WTC11 (cell line): ENCODE measurements around the gene CRYZL1. TPM values are rescaled to one million over a fixed set of nuclear protein-coding genes. Genes with fewer than 3 reads are reported as not detected.

Experiments used
- ATAC-seq: fragments of 200-7000 bp; cut with Tn5 transposase; 2 replicates; pipeline ENCODE4 v1.10.0; 2021; ENCODE audit warnings: mild to moderate bottlenecking, moderate library complexity
- CTCF ChIA-PET: fragments of 300-600 bp; sonication (Branson Sonifier 250); formaldehyde crosslinking; loops from one replicate; lab custom pipeline; 2021; ENCODE audit warnings: antibody characterized with exemption; lab: Charles Lee
- POLR2A ChIA-PET: fragments of 350-600 bp; sonication (Branson Sonifier 250); formaldehyde crosslinking; loops from one replicate; lab custom pipeline; 2021; ENCODE audit warnings: antibody characterized with exemption; lab: Charles Lee
- DNase-seq: peaks from one replicate; pipeline ENCODE4 v3.0.0; 2021; ENCODE audit warnings: low spot score
- H3K27ac Mint-ChIP-seq: 2 replicates; pipeline ENCODE4 v1.8.0; 2021; ENCODE audit warnings: mixed read lengths
- H3K27me3 Mint-ChIP-seq: 2 replicates; pipeline ENCODE4 v1.8.0; 2021; ENCODE audit warnings: low read depth, mild to moderate bottlenecking, moderate library complexity, mixed read lengths
- H3K36me3 Mint-ChIP-seq: 2 replicates; pipeline ENCODE4 v1.8.0; 2021; ENCODE audit warnings: mixed read lengths
- H3K4me1 Mint-ChIP-seq: 2 replicates; pipeline ENCODE4 v1.8.0; 2022; ENCODE audit warnings: mixed read lengths
- H3K4me3 Mint-ChIP-seq: 2 replicates; pipeline ENCODE4 v1.8.0; 2021; ENCODE audit warnings: mild to moderate bottlenecking, moderate library complexity, mixed read lengths
- H3K9me3 Mint-ChIP-seq: 2 replicates; pipeline ENCODE4 v1.8.0; 2021; ENCODE audit warnings: mixed read lengths
- CREM ChIP-seq: sonication (generic); formaldehyde crosslinking; IDR thresholded peaks from 2 replicates; pipeline ENCODE4 v1.8.1; 2022; ENCODE audit warnings: mild to moderate bottlenecking, missing genetic modification reagents, moderate library complexity
- ELF4 ChIP-seq: sonication (generic); formaldehyde crosslinking; IDR thresholded peaks from 2 replicates; pipeline ENCODE4 v1.8.1; 2022; ENCODE audit warnings: low read depth, mild to moderate bottlenecking, moderate library complexity, missing genetic modification reagents
- ERG ChIP-seq: fragments of 250-450 bp; sonication (Bioruptor Pico); IDR thresholded peaks from 2 replicates; pipeline ENCODE4 v1.8.0; 2021; ENCODE audit warnings: mild to moderate bottlenecking
- FOXK1 ChIP-seq: sonication (generic); formaldehyde crosslinking; IDR thresholded peaks from 2 replicates; pipeline ENCODE4 v1.8.0; 2022; ENCODE audit warnings: mild to moderate bottlenecking, moderate library complexity, missing genetic modification reagents
- GRHL2 ChIP-seq: fragments of 250-450 bp; sonication (Bioruptor Pico); IDR thresholded peaks from 2 replicates; pipeline ENCODE4 v1.8.0; 2022; ENCODE audit warnings: mild to moderate bottlenecking, moderate library complexity; ENCODE audit not compliant: insufficient replicate concordance, severe bottlenecking
- HMGA2 ChIP-seq: fragments of 250-450 bp; sonication (Bioruptor Pico); IDR thresholded peaks from 2 replicates; pipeline ENCODE4 v1.4.0; 2021; ENCODE audit warnings: mild to moderate bottlenecking, moderate library complexity
- JAZF1 ChIP-seq: fragments of 250-450 bp; sonication (Bioruptor Pico); IDR thresholded peaks from 2 replicates; pipeline ENCODE4 v1.9.0; 2021; ENCODE audit warnings: moderate library complexity, mild to moderate bottlenecking, inconsistent platforms
- KAT7 ChIP-seq: sonication (generic); formaldehyde crosslinking; IDR thresholded peaks from 2 replicates; pipeline ENCODE4 v1.8.1; 2023; ENCODE audit warnings: missing genetic modification reagents, mild to moderate bottlenecking, borderline replicate concordance
- MAX ChIP-seq: sonication (generic); formaldehyde crosslinking; IDR thresholded peaks from 2 replicates; pipeline ENCODE4 v1.8.0; 2022; ENCODE audit warnings: mild to moderate bottlenecking, missing genetic modification reagents
- NFE2L1 ChIP-seq: sonication (generic); formaldehyde crosslinking; IDR thresholded peaks from 2 replicates; pipeline ENCODE4 v1.8.1; 2023; ENCODE audit warnings: missing genetic modification reagents
- NR1H2 ChIP-seq: sonication (generic); formaldehyde crosslinking; IDR thresholded peaks from 2 replicates; pipeline ENCODE4 v1.9.0; 2021; ENCODE audit warnings: mild to moderate bottlenecking, moderate library complexity, missing genetic modification reagents
- NR2C2 ChIP-seq: sonication (generic); formaldehyde crosslinking; IDR thresholded peaks from 2 replicates; pipeline ENCODE4 v1.8.0; 2022; ENCODE audit warnings: mild to moderate bottlenecking, missing genetic modification reagents
- TEAD4 ChIP-seq: sonication (generic); formaldehyde crosslinking; IDR thresholded peaks from 2 replicates; pipeline ENCODE4 v1.8.0; 2022; ENCODE audit warnings: mild to moderate bottlenecking, missing genetic modification reagents
- TP53 ChIP-seq: sonication (generic); formaldehyde crosslinking; IDR thresholded peaks from 2 replicates; pipeline ENCODE4 v1.8.1; 2023; ENCODE audit warnings: mild to moderate bottlenecking, missing genetic modification reagents
- ZNF138 ChIP-seq: sonication (generic); formaldehyde crosslinking; conservative IDR thresholded peaks from 2 replicates; pipeline ENCODE4 v1.8.1; 2022; ENCODE audit warnings: mild to moderate bottlenecking, moderate library complexity, missing genetic modification reagents
- total RNA-seq: library from RNA; stranded (reverse); gene quantifications from 3 replicates; pipeline ENCODE4 v1.2.3, GENCODE V29; 2021
- TF ChIP-seq, protein P1 (sequence below): sonication (generic); formaldehyde crosslinking; IDR thresholded peaks from 2 replicates; pipeline ENCODE4 v1.8.1; 2023; ENCODE audit warnings: mild to moderate bottlenecking, missing genetic modification reagents, moderate library complexity
- TF ChIP-seq, protein P2 (sequence below): sonication (generic); formaldehyde crosslinking; conservative IDR thresholded peaks from 2 replicates; pipeline ENCODE4 v1.8.1; 2023; ENCODE audit warnings: mild to moderate bottlenecking, low read depth, missing genetic modification reagents, moderate library complexity
- TF ChIP-seq, protein P3 (sequence below): sonication (generic); formaldehyde crosslinking; IDR thresholded peaks from 2 replicates; pipeline ENCODE4 v1.8.0; 2022; ENCODE audit warnings: mild to moderate bottlenecking, missing genetic modification reagents
- TF ChIP-seq, protein P4 (sequence below): sonication (generic); formaldehyde crosslinking; IDR thresholded peaks from 2 replicates; pipeline ENCODE4 v1.8.1; 2023; ENCODE audit warnings: mild to moderate bottlenecking, missing genetic modification reagents

CRYZL1 gene
- total RNA-seq, 1 experiment from 2014 or later: 21.9 TPM

DNA sequence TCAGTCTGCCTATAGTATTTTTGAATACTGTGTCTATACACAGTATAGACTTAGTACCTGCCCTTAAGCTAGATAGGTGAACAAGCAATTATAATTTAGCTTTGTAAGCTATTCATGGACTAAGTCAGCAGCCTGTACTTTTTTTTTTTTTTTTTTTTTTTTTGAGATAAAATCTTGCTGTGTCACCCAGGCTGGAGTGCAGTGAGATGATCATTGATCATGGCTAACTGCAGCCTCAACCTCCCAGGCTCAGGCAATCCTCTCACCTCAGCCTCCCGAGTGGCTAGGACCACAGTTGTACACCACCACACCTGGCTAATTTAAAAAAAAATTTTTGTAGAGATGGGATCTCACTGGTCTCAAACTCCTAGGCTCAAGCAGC is 18.0 kb upstream of the CRYZL1 start (continued):
- TF ChIP-seq NFE2L1 (CRISPR knock-in tag) (no peak), HMGA2 (CRISPR knock-in tag) (no peak)

DNA sequence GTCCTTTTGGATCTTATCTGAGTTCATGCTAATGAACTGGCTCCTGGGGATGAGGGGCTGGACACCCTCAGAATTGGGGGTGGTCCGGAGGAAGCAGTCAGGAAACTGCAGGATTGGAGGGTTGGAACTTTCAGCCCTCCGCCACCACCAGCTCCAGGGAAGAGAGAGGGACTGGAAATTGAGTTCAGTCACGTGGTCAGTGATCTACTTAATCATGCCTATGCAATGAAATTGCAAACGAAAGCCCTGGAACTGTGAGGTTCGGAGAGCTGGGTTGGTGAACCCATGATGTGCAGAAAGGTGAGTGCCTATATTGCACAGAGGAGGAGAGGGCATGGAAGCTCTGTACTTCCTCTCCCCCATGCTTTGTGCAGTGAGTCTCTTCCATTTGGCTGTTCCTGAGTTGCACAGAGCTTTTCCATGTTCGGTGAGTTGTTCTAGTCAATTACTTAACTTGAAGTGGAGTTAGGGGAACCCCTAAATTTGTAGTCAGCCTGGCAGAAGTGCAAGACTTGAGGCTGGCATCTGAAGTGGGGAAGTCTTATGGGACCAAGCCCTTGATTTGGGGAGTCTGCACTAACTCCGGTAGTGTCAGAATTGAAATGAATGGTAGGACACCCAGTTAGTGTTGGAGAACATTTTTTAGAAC is 17.5 kb upstream of the CRYZL1 start:
- ATAC-seq (no peak), DNase-seq (no peak)
- no peaks in the 10 kb centered on the region for H3K27me3 Mint-ChIP-seq
- peak overlapping the region; percentile 8; the same call in 1 of the 2 replicates for H3K27ac Mint-ChIP-seq
- peaks cover 57% of the 10 kb centered on the region for H3K4me1 Mint-ChIP-seq
- POLR2A ChIA-PET: interaction anchor here (0.6 to 1.2 kb wide), 2 partner anchors 14 to 336 kb away, joined by 3 to 7 read pairs; no protein-coding TSS in a partner anchor
- TF ChIP-seq, protein P1, sequence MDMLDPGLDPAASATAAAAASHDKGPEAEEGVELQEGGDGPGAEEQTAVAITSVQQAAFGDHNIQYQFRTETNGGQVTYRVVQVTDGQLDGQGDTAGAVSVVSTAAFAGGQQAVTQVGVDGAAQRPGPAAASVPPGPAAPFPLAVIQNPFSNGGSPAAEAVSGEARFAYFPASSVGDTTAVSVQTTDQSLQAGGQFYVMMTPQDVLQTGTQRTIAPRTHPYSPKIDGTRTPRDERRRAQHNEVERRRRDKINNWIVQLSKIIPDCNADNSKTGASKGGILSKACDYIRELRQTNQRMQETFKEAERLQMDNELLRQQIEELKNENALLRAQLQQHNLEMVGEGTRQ (CRISPR knock-in tag): peak; percentile 37; the same call in 1 of the 2 replicates
- TF ChIP-seq, protein P2, sequence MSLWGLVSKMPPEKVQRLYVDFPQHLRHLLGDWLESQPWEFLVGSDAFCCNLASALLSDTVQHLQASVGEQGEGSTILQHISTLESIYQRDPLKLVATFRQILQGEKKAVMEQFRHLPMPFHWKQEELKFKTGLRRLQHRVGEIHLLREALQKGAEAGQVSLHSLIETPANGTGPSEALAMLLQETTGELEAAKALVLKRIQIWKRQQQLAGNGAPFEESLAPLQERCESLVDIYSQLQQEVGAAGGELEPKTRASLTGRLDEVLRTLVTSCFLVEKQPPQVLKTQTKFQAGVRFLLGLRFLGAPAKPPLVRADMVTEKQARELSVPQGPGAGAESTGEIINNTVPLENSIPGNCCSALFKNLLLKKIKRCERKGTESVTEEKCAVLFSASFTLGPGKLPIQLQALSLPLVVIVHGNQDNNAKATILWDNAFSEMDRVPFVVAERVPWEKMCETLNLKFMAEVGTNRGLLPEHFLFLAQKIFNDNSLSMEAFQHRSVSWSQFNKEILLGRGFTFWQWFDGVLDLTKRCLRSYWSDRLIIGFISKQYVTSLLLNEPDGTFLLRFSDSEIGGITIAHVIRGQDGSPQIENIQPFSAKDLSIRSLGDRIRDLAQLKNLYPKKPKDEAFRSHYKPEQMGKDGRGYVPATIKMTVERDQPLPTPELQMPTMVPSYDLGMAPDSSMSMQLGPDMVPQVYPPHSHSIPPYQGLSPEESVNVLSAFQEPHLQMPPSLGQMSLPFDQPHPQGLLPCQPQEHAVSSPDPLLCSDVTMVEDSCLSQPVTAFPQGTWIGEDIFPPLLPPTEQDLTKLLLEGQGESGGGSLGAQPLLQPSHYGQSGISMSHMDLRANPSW (CRISPR knock-in tag): no peak
- no peak overlapping the region for H3K4me3 Mint-ChIP-seq
- CTCF ChIA-PET: interaction anchor here (0.6 kb wide), 1 partner anchor 253 kb away, joined by 4 read pairs; no protein-coding TSS in a partner anchor
- H3K36me3 Mint-ChIP-seq: peaks cover 4% of the 10 kb centered on the region; the same call in 1 of the 2 replicates
- peaks cover 8% of the 10 kb centered on the region; the same call in 1 of the 2 replicates for H3K9me3 Mint-ChIP-seq

DNA sequence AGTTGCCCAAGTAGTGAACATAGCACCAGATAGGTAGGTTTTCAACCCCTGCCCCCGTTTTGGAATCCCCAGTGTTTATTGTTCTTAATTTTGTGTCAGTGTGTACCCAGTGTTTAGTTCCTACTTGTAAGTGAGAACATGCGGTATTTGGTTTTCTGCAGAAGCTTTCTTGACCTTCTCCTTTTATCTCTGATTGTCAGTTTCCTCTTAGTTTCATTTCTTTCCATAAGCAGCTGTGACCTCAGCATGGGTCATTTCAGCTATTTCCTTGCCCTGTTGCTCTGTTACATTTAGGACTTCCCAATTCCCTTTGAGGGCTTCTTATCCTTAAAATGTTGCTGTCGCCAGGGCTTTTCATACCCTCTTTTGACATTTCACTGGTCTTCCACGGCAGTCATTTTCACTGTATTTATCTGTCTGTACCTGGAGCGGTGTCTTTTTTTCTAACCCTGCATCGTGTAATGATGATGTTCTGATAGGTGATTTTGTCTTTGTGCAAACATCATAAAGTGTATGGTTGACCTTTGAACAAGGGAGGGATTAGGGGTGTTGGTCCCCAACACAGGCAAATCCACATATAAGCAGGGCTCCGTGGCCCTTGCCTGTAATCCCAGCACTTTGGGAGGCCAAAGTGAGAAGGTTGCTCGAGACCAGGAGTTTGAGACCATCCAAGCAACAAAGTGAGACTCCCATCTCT is 15.7 kb upstream of the CRYZL1 start:
- ChIA-PET CTCF (no interaction called here), POLR2A (no interaction called here)
- Mint-ChIP-seq H3K27ac (peak overlapping the region; percentile 4), H3K36me3 (peaks cover 9% of the 10 kb centered on the region), H3K4me3 (no peak overlapping the region), H3K9me3 (peaks cover 8% of the 10 kb centered on the region; the same call in 1 of the 2 replicates), H3K27me3 (no peaks in the 10 kb centered on the region), H3K4me1 (peaks cover 65% of the 10 kb centered on the region)
- no peak for DNase-seq
- no peak for ATAC-seq
- TF ChIP-seq NR2C2 (no peak), GRHL2 (CRISPR knock-in tag) (no peak), FOXK1 (CRISPR knock-in tag) (no peak), JAZF1 (CRISPR knock-in tag) (no peak), TP53 (CRISPR knock-in tag) (no peak), ELF4 (CRISPR knock-in tag) (no peak), CREM (CRISPR knock-in tag) (no peak), ERG (no peak), MAX (CRISPR knock-in tag) (no peak), NR1H2 (CRISPR knock-in tag) (no peak), HMGA2 (CRISPR knock-in tag) (no peak), KAT7 (CRISPR knock-in tag) (no peak), ZNF138 (CRISPR knock-in tag) (no peak), TEAD4 (CRISPR knock-in tag) (no peak)
- TF ChIP-seq, protein P3, sequence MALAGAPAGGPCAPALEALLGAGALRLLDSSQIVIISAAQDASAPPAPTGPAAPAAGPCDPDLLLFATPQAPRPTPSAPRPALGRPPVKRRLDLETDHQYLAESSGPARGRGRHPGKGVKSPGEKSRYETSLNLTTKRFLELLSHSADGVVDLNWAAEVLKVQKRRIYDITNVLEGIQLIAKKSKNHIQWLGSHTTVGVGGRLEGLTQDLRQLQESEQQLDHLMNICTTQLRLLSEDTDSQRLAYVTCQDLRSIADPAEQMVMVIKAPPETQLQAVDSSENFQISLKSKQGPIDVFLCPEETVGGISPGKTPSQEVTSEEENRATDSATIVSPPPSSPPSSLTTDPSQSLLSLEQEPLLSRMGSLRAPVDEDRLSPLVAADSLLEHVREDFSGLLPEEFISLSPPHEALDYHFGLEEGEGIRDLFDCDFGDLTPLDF (CRISPR knock-in tag): no peak
- TF ChIP-seq, protein P4, sequence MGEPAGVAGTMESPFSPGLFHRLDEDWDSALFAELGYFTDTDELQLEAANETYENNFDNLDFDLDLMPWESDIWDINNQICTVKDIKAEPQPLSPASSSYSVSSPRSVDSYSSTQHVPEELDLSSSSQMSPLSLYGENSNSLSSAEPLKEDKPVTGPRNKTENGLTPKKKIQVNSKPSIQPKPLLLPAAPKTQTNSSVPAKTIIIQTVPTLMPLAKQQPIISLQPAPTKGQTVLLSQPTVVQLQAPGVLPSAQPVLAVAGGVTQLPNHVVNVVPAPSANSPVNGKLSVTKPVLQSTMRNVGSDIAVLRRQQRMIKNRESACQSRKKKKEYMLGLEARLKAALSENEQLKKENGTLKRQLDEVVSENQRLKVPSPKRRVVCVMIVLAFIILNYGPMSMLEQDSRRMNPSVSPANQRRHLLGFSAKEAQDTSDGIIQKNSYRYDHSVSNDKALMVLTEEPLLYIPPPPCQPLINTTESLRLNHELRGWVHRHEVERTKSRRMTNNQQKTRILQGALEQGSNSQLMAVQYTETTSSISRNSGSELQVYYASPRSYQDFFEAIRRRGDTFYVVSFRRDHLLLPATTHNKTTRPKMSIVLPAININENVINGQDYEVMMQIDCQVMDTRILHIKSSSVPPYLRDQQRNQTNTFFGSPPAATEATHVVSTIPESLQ (CRISPR knock-in tag): no peak
